PC-9 (cell line): Measurements from ENCODE around the gene AIMP1. TPM values are rescaled to one million over a fixed set of nuclear protein-coding genes. Genes with fewer than 3 reads are reported as not detected.
"Not testable (repeated sequence)": the region's sequence is repeated elsewhere in the genome, so short reads cannot be mapped to it uniquely, and the experiment has no call there.

Experiments used
- BruUV-seq: library from RNA; stranded (reverse); fragments of 400-500 nt; replicated peaks from 2 replicates; lab custom pipeline; 2021; lab: Mats Ljungman, UMichigan
- CTCF ChIA-PET: fragments of 300-600 bp; sonication (Branson Sonifier 250); formaldehyde crosslinking; loops from one replicate; lab custom pipeline; 2022; ENCODE audit warnings: antibody characterized with exemption; lab: Charles Lee
- POLR2A ChIA-PET: fragments of 300-600 bp; sonication (Branson Sonifier 250); formaldehyde crosslinking; loops from one replicate; lab custom pipeline; 2022; ENCODE audit warnings: antibody characterized with exemption; ENCODE audit not compliant: unreplicated experiment; lab: Charles Lee
- DNase-seq, 2 experiments: peaks; one replicate each; pipeline versions ENCODE4 v3.0.0 to v3.0.0-alpha.2; 2015 to 2022; ENCODE audit warnings: mixed read lengths in 1 of 2
- H2AFZ ChIP-seq: fragments of 200-600 bp; sonication (generic); 2 replicates; pipeline ENCODE4 v1.8.1; 2017; ENCODE audit warnings: antibody characterized with exemption
- H3F3A ChIP-seq: fragments of 200-600 bp; sonication (generic); 2 replicates; pipeline ENCODE4 v1.8.1; 2017; ENCODE audit warnings: antibody characterized with exemption, mild to moderate bottlenecking, low read depth; ENCODE audit not compliant: insufficient read depth
- H3K27ac ChIP-seq: fragments of 200-600 bp; sonication (generic); 2 replicates; pipeline ENCODE4 v1.6.1; 2016; ENCODE audit warnings: mixed run types
- H3K27me3 ChIP-seq: fragments of 200-600 bp; sonication (generic); 2 replicates; pipeline ENCODE4 v1.6.1; 2016; ENCODE audit warnings: low read depth, mixed run types; ENCODE audit not compliant: insufficient read depth
- H3K36me3 ChIP-seq: fragments of 200-600 bp; sonication (generic); 2 replicates; pipeline ENCODE4 v1.6.1; 2016; ENCODE audit warnings: low read depth, mixed run types
- H3K4me1 ChIP-seq: fragments of 200-600 bp; sonication (generic); replicated peaks from 2 replicates; pipeline ENCODE4 v1.6.1; 2016; ENCODE audit warnings: mixed run types; ENCODE audit not compliant: insufficient read depth
- H3K4me2 ChIP-seq: fragments of 200-600 bp; sonication (generic); 2 replicates; pipeline ENCODE4 v1.6.1; 2017; ENCODE audit warnings: mixed run types
- H3K4me3 ChIP-seq: fragments of 200-600 bp; sonication (generic); 2 replicates; pipeline ENCODE4 v1.6.1; 2016; ENCODE audit warnings: mixed run types
- H3K79me2 ChIP-seq: fragments of 200-600 bp; sonication (generic); 2 replicates; pipeline ENCODE4 v1.6.1; 2017; ENCODE audit warnings: low read depth, mixed run types
- H3K9me2 ChIP-seq: fragments of 200-600 bp; sonication (generic); 2 replicates; pipeline ENCODE4 v1.8.1; 2017; ENCODE audit warnings: mild to moderate bottlenecking; ENCODE audit not compliant: insufficient read depth
- H3K9me3 ChIP-seq: fragments of 200-600 bp; sonication (generic); 2 replicates; pipeline ENCODE4 v1.8.1; 2016; ENCODE audit warnings: low read depth; ENCODE audit not compliant: insufficient read depth
- H4K20me1 ChIP-seq: fragments of 200-600 bp; sonication (generic); 2 replicates; pipeline ENCODE4 v1.8.1; 2017; ENCODE audit not compliant: insufficient read depth
- CTCF ChIP-seq: fragments of 200-600 bp; sonication (generic); conservative IDR thresholded peaks from 2 replicates; pipeline ENCODE4 v1.6.1; 2017; ENCODE audit warnings: mixed run types, antibody characterized with exemption, mild to moderate bottlenecking, moderate library complexity
- EZH2 ChIP-seq: fragments of 200-600 bp; sonication (generic); IDR thresholded peaks from 2 replicates; pipeline ENCODE4 v1.8.0; 2017; ENCODE audit warnings: antibody characterized with exemption, low read depth
- intact Hi-C: fragments of 100-400 bp; cut with micrococcal nuclease; formaldehyde crosslinking; loops from one replicate; pipeline ENCODE4 v1.10.0; 2022; ENCODE audit not compliant: unreplicated experiment
- total RNA-seq: library from RNA; stranded (reverse); gene quantifications from 2 replicates; pipeline ENCODE4 v1.2.3, GENCODE V29; 2021

AIMP1 gene
- total RNA-seq, 1 experiment from 2014 or later: 47.0 TPM

- no peaks in the 10 kb centered on the region for H3K27me3 ChIP-seq
- no peak overlapping the region for H2AFZ ChIP-seq
- peaks cover 10% of the 10 kb centered on the region; the same call in 1 of the 2 replicates for H3K4me1 ChIP-seq
- H3K79me2 ChIP-seq: peaks cover 47% of the 10 kb centered on the region
- CTCF ChIA-PET: no interaction called here
- H3K4me3 ChIP-seq: no peak overlapping the region
- H3K36me3 ChIP-seq: no peaks in the 10 kb centered on the region
- intact Hi-C loops: no loop called here
- no peaks in the 10 kb centered on the region for H3K9me3 ChIP-seq
- H4K20me1 ChIP-seq: no peaks in the 10 kb centered on the region
- no peak overlapping the region for H3K27ac ChIP-seq
- no peak for TF ChIP-seq CTCF
- no peak for TF ChIP-seq EZH2
- no TSS peak for BruUV-seq
- POLR2A ChIA-PET: no interaction called here
- no peak overlapping the region for H3K4me2 ChIP-seq
- H3K9me2 ChIP-seq: no peaks in the 10 kb centered on the region
- H3F3A ChIP-seq: peaks cover 8% of the 10 kb centered on the region
- no peak for DNase-seq
Observed at GRCh38 chr4:106320235-106320634, 3.9 kb downstream of the AIMP1 start.

- CTCF ChIA-PET, H3K27ac ChIP-seq, DNase-seq, H3K27me3 ChIP-seq, H4K20me1 ChIP-seq, intact Hi-C loops, H2AFZ ChIP-seq, H3K9me3 ChIP-seq, H3K4me2 ChIP-seq, H3F3A ChIP-seq, H3K9me2 ChIP-seq, H3K4me3 ChIP-seq, POLR2A ChIA-PET, BruUV-seq, H3K36me3 ChIP-seq: not testable (repeated sequence)
- peaks cover 10% of the 10 kb centered on the region; the same call in 1 of the 2 replicates for H3K4me1 ChIP-seq
- peaks cover 44% of the 10 kb centered on the region for H3K79me2 ChIP-seq
Observed at GRCh38 chr4:106321168-106321567, 4.8 kb downstream of the AIMP1 start.

GRCh38 chr4:106321814-106322213, 5.5 kb downstream of the AIMP1 start:
- H4K20me1 ChIP-seq, H3K4me3 ChIP-seq, H3K9me3 ChIP-seq, POLR2A ChIA-PET, H3K9me2 ChIP-seq, H3K27ac ChIP-seq, H2AFZ ChIP-seq, intact Hi-C loops, H3K36me3 ChIP-seq, H3F3A ChIP-seq, H3K4me2 ChIP-seq, DNase-seq, BruUV-seq, H3K27me3 ChIP-seq, CTCF ChIA-PET: not testable (repeated sequence)
- H3K4me1 ChIP-seq: peaks cover 10% of the 10 kb centered on the region; the same call in 1 of the 2 replicates
- H3K79me2 ChIP-seq: peaks cover 39% of the 10 kb centered on the region

GRCh38 chr4:106323119-106323518, 6.8 kb downstream of the AIMP1 start:
- H3K9me2 ChIP-seq: no peaks in the 10 kb centered on the region
- POLR2A ChIA-PET: no interaction called here
- no peaks in the 10 kb centered on the region; the same call in 1 of the 2 replicates for H3F3A ChIP-seq
- no peak overlapping the region for H3K4me2 ChIP-seq
- TF ChIP-seq EZH2: no peak
- CTCF ChIA-PET: no interaction called here
- H3K27me3 ChIP-seq: no peaks in the 10 kb centered on the region
- no TSS peak for BruUV-seq
- no peak overlapping the region for H3K4me3 ChIP-seq
- H3K79me2 ChIP-seq: peaks cover 26% of the 10 kb centered on the region
- no peak overlapping the region for H2AFZ ChIP-seq
- peak in 1 of 2 experiments; percentile 35 for DNase-seq
- no peaks in the 10 kb centered on the region; the same call in 1 of the 2 replicates for H3K36me3 ChIP-seq
- H3K27ac ChIP-seq: no peak overlapping the region
- H3K4me1 ChIP-seq: 0 out of 2 replicates have a peak, but pooled peaks cover 1% of the 10 kb centered on the region
- no peaks in the 10 kb centered on the region for H4K20me1 ChIP-seq
- no peaks in the 10 kb centered on the region for H3K9me3 ChIP-seq
- intact Hi-C loops: no loop called here
